Colonic mucosa (tissue), 4 donors: ENCODE measurements around the gene ANK3. TPM values are rescaled to one million over a fixed set of nuclear protein-coding genes. Genes with fewer than 3 reads are reported as not detected.

Experiments
- DNase-seq: peaks from one replicate; pipeline ENCODE4 v3.0.0-alpha.2; 2020
- H3K27ac ChIP-seq: fragments of 200-600 bp; one replicate; pipeline ENCODE4 v1.8.0; 2021
- H3K27me3 ChIP-seq: fragments of 200-600 bp; one replicate; pipeline ENCODE4 v1.8.0; 2021
- H3K36me3 ChIP-seq: fragments of 200-600 bp; one replicate; pipeline ENCODE4 v1.8.0; 2021
- H3K4me1 ChIP-seq: fragments of 200-600 bp; one replicate; pipeline ENCODE4 v1.8.0; 2021; ENCODE audit warnings: mild to moderate bottlenecking
- H3K4me3 ChIP-seq: fragments of 200-600 bp; one replicate; pipeline ENCODE4 v1.8.0; 2021
- H3K9ac ChIP-seq, 2 donors: one replicate each; pipeline ENCODE4 v1.7.0; 2013; ENCODE audit warnings: control low read depth in 2 of 2, low read depth in 2 of 2, low read length in 2 of 2
- H3K9me3 ChIP-seq: fragments of 200-600 bp; one replicate; pipeline ENCODE4 v1.8.0; 2021
- CTCF ChIP-seq: fragments of 200-600 bp; IDR thresholded peaks from one replicate; pipeline ENCODE4 v1.8.0; 2022; ENCODE audit warnings: antibody characterized with exemption, mild to moderate bottlenecking
- intact Hi-C: fragments of 100-400 bp; cut with DNase I; formaldehyde crosslinking; loops from one replicate; pipeline ENCODE4 v1.14.1; 2022
- total RNA-seq, 2 donors: library from RNA; stranded (reverse); fragmentation: NEBNext Ultra II Directional in 1 of 2; extraction: Animal tissue kit (Norgen Biotek cat#: 25700) in 1 of 2; gene quantifications; one replicate each; pipeline ENCODE4 v1.2.1, GENCODE V29; 2021
- donor health status: healthy.
- donor health status: DM: no; HTN: no; CAD: no.
- donor health status: DM: no; HTN: no; CAD: no.

The ANK3 gene
- total RNA-seq, 2 donors from 2014 or later = 34.6 to 82.8 TPM

- no peak overlapping the region for H3K4me3 ChIP-seq
- no peak overlapping the region for H3K27ac ChIP-seq
- no peak for TF ChIP-seq CTCF
- H3K36me3 ChIP-seq = no peaks in the 10 kb centered on the region
- H3K4me1 ChIP-seq = no peaks in the 10 kb centered on the region
- no peaks in the 10 kb centered on the region for H3K9me3 ChIP-seq
- DNase-seq = no peak
- H3K27me3 ChIP-seq = no peaks in the 10 kb centered on the region
- no peak overlapping the region for H3K9ac ChIP-seq
- intact Hi-C loops = no loop called here
Measured at GRCh38 chr10:60009276-60009675, 380.4 kb downstream of the ANK3 start.

- no peak overlapping the region for H3K4me3 ChIP-seq
- H3K27me3 ChIP-seq = no peaks in the 10 kb centered on the region
- no peaks in the 10 kb centered on the region for H3K36me3 ChIP-seq
- no peak for DNase-seq
- H3K9me3 ChIP-seq = no peaks in the 10 kb centered on the region
- H3K4me1 ChIP-seq = no peaks in the 10 kb centered on the region
- no peak overlapping the region for H3K27ac ChIP-seq
- intact Hi-C loops = no loop called here
- no peak overlapping the region for H3K9ac ChIP-seq
- TF ChIP-seq CTCF = no peak
Measured at GRCh38 chr10:60008816-60009215, 380.9 kb downstream of the ANK3 start.

GRCh38 chr10:60006062-60006461, 383.6 kb downstream of the ANK3 start:
- Histone ChIP-seq H3K36me3 (no peaks in the 10 kb centered on the region), H3K4me3 (no peak overlapping the region), H3K27ac (no peak overlapping the region), H3K9me3 (no peaks in the 10 kb centered on the region), H3K4me1 (no peaks in the 10 kb centered on the region), H3K9ac (no peak overlapping the region), H3K27me3 (no peaks in the 10 kb centered on the region)
- DNase-seq = no peak
- TF ChIP-seq CTCF = no peak
- intact Hi-C loops = no loop called here

GRCh38 chr10:60003651-60004523, 385.8 kb downstream of the ANK3 start:
- no peaks in the 10 kb centered on the region for H3K36me3 ChIP-seq
- H3K4me1 ChIP-seq = no peaks in the 10 kb centered on the region
- H3K9ac ChIP-seq = no peak overlapping the region
- H3K27ac ChIP-seq = no peak overlapping the region
- no peak for DNase-seq
- H3K27me3 ChIP-seq = no peaks in the 10 kb centered on the region
- no peak for TF ChIP-seq CTCF
- no peak overlapping the region for H3K4me3 ChIP-seq
- H3K9me3 ChIP-seq = no peaks in the 10 kb centered on the region
- intact Hi-C loops = no loop called here

GRCh38 chr10:60000747-60001146, 388.9 kb downstream of the ANK3 start:
- no peak for TF ChIP-seq CTCF
- DNase-seq = no peak
- H3K4me3 ChIP-seq = no peak overlapping the region
- H3K27ac ChIP-seq = no peak overlapping the region
- intact Hi-C loops = no loop called here
- no peak overlapping the region for H3K9ac ChIP-seq
- H3K4me1 ChIP-seq = no peaks in the 10 kb centered on the region
- H3K36me3 ChIP-seq = no peaks in the 10 kb centered on the region
- H3K27me3 ChIP-seq = no peaks in the 10 kb centered on the region
- H3K9me3 ChIP-seq = no peaks in the 10 kb centered on the region
